OCI-LY3 (cell line): Measurements from ENCODE around the gene ANXA1.
A peak's percentile ranks its signal among the peaks of the same experiment; 100 is the strongest.

ENCODE experiments used
- H2AFZ ChIP-seq: fragments of 200-600, 300-600 bp; shearing (Covaris generic); 2 replicates; pipeline ENCODE4 v1.6.0; 2014; ENCODE audit warnings: antibody characterized with exemption, low read depth, low read length
- H3K27ac ChIP-seq: fragments of 200-600, 300-600 bp; sonication (generic); 2 replicates; pipeline ENCODE4 v1.5.1; 2014; ENCODE audit warnings: mild to moderate bottlenecking, low read length, moderate library complexity, mixed read lengths
- H3K27me3 ChIP-seq: fragments of 200-600, 300-600 bp; sonication (generic); 2 replicates; pipeline ENCODE4 v1.6.1; 2014; ENCODE audit warnings: low read depth, low read length, mixed read lengths
- H3K36me3 ChIP-seq: fragments of 200-600, 300-600 bp; sonication (generic); replicated peaks from 2 replicates; pipeline ENCODE3; 2014; ENCODE audit warnings: low read depth, low read length, mixed read lengths
- H3K4me1 ChIP-seq: fragments of 300-600, 200-600 bp; sonication (generic); 2 replicates; pipeline ENCODE4 v1.6.1; 2014; ENCODE audit warnings: low read length, mixed read lengths
- H3K4me2 ChIP-seq: fragments of 200-600, 300-600 bp; sonication (generic); 2 replicates; pipeline ENCODE4 v1.6.1; 2014; ENCODE audit warnings: low read length, mixed read lengths
- H3K4me3 ChIP-seq: fragments of 300-600, 200-600 bp; sonication (generic); 2 replicates; pipeline ENCODE4 v1.5.1; 2014; ENCODE audit warnings: antibody characterized with exemption, mild to moderate bottlenecking, low read length, moderate library complexity
- H3K79me2 ChIP-seq: fragments of 300-600, 200-600 bp; shearing (Covaris generic); 2 replicates; pipeline ENCODE4 v1.6.1; 2014; ENCODE audit warnings: mild to moderate bottlenecking, low read length, mixed read lengths
- H3K9ac ChIP-seq: fragments of 300-600, 200-600 bp; shearing (Covaris generic); 2 replicates; pipeline ENCODE4 v1.6.0; 2014; ENCODE audit warnings: mild to moderate bottlenecking, low read length, moderate library complexity
- H3K9me3 ChIP-seq: fragments of 200-600, 300-600 bp; shearing (Covaris generic); 2 replicates; pipeline ENCODE4 v1.6.1; 2014; ENCODE audit warnings: low read length, mixed read lengths; ENCODE audit not compliant: insufficient read depth
- H4K20me1 ChIP-seq: fragments of 200-600, 300-600 bp; sonication (generic); 2 replicates; pipeline ENCODE4 v1.6.1; 2016; ENCODE audit warnings: low read length, mixed read lengths; ENCODE audit not compliant: insufficient read depth
- CTCF ChIP-seq: fragments of 200-600, 300-600 bp; sonication (generic); IDR thresholded peaks from 2 replicates; pipeline ENCODE4 v1.5.1; 2014; ENCODE audit warnings: antibody characterized with exemption, low read length, low read depth
- EZH2phosphoT487 ChIP-seq: fragments of 200-600 bp; shearing (Covaris generic); IDR thresholded peaks from 2 replicates; pipeline ENCODE4 v1.6.1; 2018; ENCODE audit warnings: antibody characterized with exemption, mixed run types, low read depth

ANXA1 gene

DNA sequence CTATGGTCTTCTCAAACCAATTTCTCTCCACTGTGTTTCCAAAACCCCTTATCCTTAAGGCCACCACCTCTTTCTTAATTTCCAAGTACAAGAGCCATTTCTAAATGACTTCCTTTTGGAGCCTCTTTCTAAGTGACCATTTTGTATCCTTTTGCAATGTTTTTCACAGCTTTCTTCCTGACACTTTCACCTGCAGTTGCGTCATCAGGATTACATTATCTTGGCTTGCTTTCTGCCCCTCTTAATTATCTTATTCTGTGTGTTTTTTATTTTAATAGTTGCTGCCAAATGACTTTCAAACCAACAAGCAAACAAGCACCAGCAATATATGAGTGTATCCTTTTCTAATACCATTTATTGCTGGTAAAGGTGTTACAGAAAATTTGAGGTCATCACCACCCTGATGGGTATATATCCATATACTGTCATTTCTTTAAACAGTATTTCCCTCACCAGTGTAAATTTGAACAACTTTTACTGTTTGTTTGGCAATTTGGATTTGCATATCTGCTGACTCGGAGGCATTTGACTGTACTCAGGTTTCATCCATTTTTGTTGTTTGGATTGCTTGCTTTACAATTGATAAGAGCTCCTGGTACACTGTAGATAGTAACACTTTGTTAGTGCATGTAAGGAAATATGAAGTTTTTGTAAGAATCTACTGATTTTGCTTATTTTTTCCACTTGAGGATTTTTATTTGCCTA lies 5.4 kb upstream of the ANXA1 start:
- Histone ChIP-seq H3K4me2 (no peak overlapping the region), H3K27ac (no peak overlapping the region), H3K9ac (no peak overlapping the region), H4K20me1 (no peaks in the 10 kb centered on the region), H3K4me1 (peaks cover 40% of the 10 kb centered on the region), H3K27me3 (no peaks in the 10 kb centered on the region), H2AFZ (no peak overlapping the region), H3K9me3 (no peaks in the 10 kb centered on the region), H3K79me2 (no peaks in the 10 kb centered on the region), H3K4me3 (no peak overlapping the region), H3K36me3 (no peaks in the 10 kb centered on the region)
- TF ChIP-seq CTCF = no peak
- no peak for TF ChIP-seq EZH2phosphoT487

DNA sequence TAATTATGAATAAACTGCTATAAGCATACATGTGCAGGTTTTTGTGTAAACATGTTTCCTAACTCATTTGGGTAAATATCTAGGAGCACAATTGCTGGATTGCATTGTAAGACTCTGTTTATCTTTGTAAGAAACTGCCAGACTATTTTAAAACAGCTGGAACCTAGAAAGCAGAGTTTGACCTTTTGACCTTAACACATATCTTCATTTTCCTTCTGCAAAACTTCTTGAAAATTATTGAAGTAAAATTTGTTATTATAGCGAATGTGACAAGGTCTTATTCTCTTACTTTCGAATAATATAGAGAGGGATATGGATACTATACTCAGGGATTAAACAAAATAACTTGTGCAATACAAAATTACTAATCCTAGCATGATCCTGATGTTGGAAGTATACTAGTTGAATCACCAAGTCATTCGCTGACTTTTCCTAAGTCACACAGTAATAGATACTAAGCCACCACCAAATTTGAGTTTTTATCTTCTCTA lies 3.2 kb upstream of the ANXA1 start:
- Histone ChIP-seq H3K9me3 (no peaks in the 10 kb centered on the region), H2AFZ (no peak overlapping the region), H3K9ac (no peak overlapping the region), H3K4me3 (no peak overlapping the region), H3K27ac (no peak overlapping the region), H3K36me3 (no peaks in the 10 kb centered on the region), H3K4me1 (peaks cover 45% of the 10 kb centered on the region), H4K20me1 (no peaks in the 10 kb centered on the region), H3K79me2 (no peaks in the 10 kb centered on the region), H3K27me3 (peaks cover 4% of the 10 kb centered on the region), H3K4me2 (no peak overlapping the region)
- TF ChIP-seq EZH2phosphoT487 (no peak), CTCF (no peak)

- Histone ChIP-seq H2AFZ (no peak overlapping the region), H3K79me2 (no peaks in the 10 kb centered on the region), H3K36me3 (no peaks in the 10 kb centered on the region), H3K27me3 (peaks cover 6% of the 10 kb centered on the region), H3K9ac (no peak overlapping the region), H3K4me1 (peaks cover 35% of the 10 kb centered on the region), H3K27ac (no peak overlapping the region), H3K4me3 (peak overlapping the region; percentile 55), H3K4me2 (peak overlapping the region; percentile 76), H4K20me1 (no peaks in the 10 kb centered on the region), H3K9me3 (no peaks in the 10 kb centered on the region)
- TF ChIP-seq EZH2phosphoT487 = no peak
- no peak for TF ChIP-seq CTCF
These were observed 2.1 kb upstream of the ANXA1 start for GRCh38 chr9:73149371-73150067.

- H4K20me1 ChIP-seq = no peaks in the 10 kb centered on the region
- H3K79me2 ChIP-seq = no peaks in the 10 kb centered on the region
- H3K9ac ChIP-seq = no peak overlapping the region
- H3K27ac ChIP-seq = no peak overlapping the region
- no peak overlapping the region for H3K4me2 ChIP-seq
- H3K36me3 ChIP-seq = no peaks in the 10 kb centered on the region
- no peaks in the 10 kb centered on the region for H3K9me3 ChIP-seq
- no peak for TF ChIP-seq EZH2phosphoT487
- TF ChIP-seq CTCF = no peak
- peaks cover 16% of the 10 kb centered on the region for H3K27me3 ChIP-seq
- peaks cover 38% of the 10 kb centered on the region for H3K4me1 ChIP-seq
- H2AFZ ChIP-seq = no peak overlapping the region
- no peak overlapping the region for H3K4me3 ChIP-seq
These were observed 829 bp downstream of the ANXA1 start for GRCh38 chr9:73152543-73152844.
